ENCODE data around the gene SHISA4. TPM values are rescaled to one million over a fixed set of nuclear protein-coding genes. Genes with fewer than 3 reads are reported as not detected.
"Not testable (repeated sequence)": the region's sequence is repeated elsewhere in the genome, so short reads cannot be mapped to it uniquely, and the experiment has no call there.

Gene SHISA4, protein sequence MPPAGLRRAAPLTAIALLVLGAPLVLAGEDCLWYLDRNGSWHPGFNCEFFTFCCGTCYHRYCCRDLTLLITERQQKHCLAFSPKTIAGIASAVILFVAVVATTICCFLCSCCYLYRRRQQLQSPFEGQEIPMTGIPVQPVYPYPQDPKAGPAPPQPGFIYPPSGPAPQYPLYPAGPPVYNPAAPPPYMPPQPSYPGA
- total RNA-seq: under 1 TPM in 1 of 2 experiments, not detected in 1; 0.33 TPM

DNA sequence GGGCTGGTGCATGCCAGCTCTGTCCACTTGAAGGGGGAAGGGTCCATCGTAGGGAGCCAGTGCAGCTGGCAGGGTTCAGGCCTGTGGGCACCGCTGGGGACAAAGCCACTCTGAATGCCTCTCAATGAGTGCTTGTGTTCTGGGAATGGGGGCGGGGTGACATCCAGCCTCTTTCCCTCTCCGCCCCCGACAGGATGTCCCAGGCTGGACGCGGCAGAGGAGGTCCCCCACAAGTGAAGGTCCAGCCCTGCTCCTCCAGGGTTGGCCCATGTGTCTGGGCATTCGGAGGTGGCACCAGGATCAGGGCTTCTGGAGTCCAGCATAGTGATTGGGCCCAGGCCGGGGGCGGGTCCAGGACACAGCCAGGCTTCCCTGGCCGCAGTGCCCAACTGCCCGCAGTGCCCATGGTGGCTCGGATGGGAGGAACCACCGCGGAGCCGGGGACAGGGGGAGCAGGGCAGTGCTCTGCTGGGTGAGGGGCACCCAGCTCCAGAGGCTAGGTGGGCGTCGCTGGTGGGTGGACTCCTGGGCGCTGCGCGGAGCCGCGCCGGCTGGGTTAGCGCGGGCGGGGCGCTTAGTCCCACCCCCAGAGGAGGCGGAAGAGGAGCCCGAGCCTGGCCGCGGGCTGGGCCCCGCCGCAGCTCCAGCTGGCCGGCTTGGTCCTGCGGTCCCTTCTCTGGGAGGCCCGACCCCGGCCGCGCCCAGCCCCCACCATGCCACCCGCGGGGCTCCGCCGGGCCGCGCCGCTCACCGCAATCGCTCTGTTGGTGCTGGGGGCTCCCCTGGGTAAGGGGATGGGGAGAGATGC is at the start of gene SHISA4:
SHISA4 (plus strand) TSS at position 617 of the 808 bp plus-strand sequence; CDS start at position 714, 97 bp downstream.
- Mint-ChIP-seq H3K36me3 (ENCODE audit: low read depth) (no peaks in the 10 kb centered on the region), H3K9me3 (no peaks in the 10 kb centered on the region), H3K4me1 (ENCODE audit: low read depth) (peaks cover 3% of the 10 kb centered on the region), H3K4me3 (peak within 1 kb of the TSS; percentile 43), H3K27me3 (ENCODE audit: low read depth) (peaks cover 36% of the 10 kb centered on the region), H3K27ac (no peak within 1 kb of the TSS)
- intact Hi-C loops (cut with micrococcal nuclease): no loop called here
- CTCF ChIA-PET: no interaction called here
- DNase-seq: no peak

DNA sequence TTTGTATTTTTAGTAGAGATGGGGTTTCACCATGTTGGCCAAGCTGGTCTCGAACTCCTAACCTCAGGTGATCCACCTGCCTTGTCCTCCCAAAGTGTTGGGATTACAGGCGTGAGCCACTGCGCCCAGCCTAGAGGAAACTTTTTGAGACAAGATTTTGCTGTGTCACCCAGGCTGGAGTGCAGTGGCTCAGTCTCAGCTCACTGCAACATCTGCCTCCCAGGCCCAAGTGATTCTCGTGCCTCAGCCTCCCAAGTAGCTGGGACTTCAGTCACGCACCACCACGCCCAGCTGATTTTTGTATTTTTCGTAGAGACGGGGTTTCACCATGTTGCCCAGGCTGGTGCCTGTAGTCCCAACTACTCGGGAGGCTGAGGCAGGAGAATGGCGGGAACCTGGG is 49.6 kb upstream of the SHISA4 start:
- H3K9me3 Mint-ChIP-seq; CTCF ChIA-PET; intact Hi-C loops (cut with micrococcal nuclease); DNase-seq; H3K27me3 Mint-ChIP-seq (ENCODE audit: low read depth); H3K4me3 Mint-ChIP-seq; H3K27ac Mint-ChIP-seq: not testable (repeated sequence)
- H3K36me3 Mint-ChIP-seq (ENCODE audit: low read depth): peaks cover 17% of the 10 kb centered on the region
- peaks cover 40% of the 10 kb centered on the region for H3K4me1 Mint-ChIP-seq (ENCODE audit: low read depth)

DNA sequence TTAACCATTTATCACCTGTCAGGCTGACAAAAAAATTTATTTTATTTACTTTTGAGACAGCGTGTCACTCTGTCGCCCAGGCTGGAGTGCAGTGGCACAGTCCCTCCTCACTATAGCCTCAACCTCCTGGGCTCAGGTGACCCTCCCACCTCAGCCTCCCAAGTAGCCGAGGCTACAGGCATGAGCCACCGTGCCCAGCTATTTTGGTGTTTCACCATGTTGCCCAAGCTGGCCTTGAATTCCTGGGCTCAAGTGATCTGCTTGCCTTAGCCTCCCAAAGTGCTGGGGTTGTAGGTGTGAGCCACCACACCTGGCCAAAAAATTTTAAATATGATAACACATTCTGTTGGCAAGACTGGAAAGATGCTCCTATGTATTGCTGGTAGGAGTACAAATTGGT is 48.6 kb upstream of the SHISA4 start:
- no peak overlapping the region for H3K27ac Mint-ChIP-seq
- peaks cover 16% of the 10 kb centered on the region for H3K36me3 Mint-ChIP-seq (ENCODE audit: low read depth)
- no peak overlapping the region for H3K4me3 Mint-ChIP-seq
- peaks cover 40% of the 10 kb centered on the region for H3K4me1 Mint-ChIP-seq (ENCODE audit: low read depth)
- no peak for DNase-seq
- CTCF ChIA-PET: no interaction called here
- no peaks in the 10 kb centered on the region for H3K9me3 Mint-ChIP-seq
- intact Hi-C loops (cut with micrococcal nuclease): no loop called here
- H3K27me3 Mint-ChIP-seq (ENCODE audit: low read depth): no peaks in the 10 kb centered on the region

DNA sequence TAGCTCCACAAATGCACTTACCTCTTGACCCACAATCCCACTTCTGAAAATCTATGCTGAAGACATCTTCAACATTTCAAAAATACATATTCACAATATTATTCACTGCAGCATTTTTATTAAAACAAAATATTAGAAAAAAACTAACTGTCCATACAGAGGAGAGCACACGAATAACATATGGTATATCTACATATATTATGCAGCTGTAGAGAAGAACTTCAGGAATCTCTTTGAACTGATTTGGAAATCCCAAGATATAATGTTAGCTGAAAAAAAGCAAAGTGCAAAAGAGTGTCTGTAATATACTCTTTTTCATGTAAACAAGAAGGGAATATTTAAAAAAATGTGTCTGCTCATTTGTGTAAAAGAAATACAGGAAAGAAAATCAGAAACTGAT is 48.2 kb upstream of the SHISA4 start:
- intact Hi-C loops (cut with micrococcal nuclease): no loop called here
- Mint-ChIP-seq H3K4me3 (no peak overlapping the region), H3K9me3 (no peaks in the 10 kb centered on the region), H3K27ac (no peak overlapping the region), H3K27me3 (ENCODE audit: low read depth) (no peaks in the 10 kb centered on the region), H3K4me1 (ENCODE audit: low read depth) (peaks cover 40% of the 10 kb centered on the region), H3K36me3 (ENCODE audit: low read depth) (peaks cover 14% of the 10 kb centered on the region)
- CTCF ChIA-PET: no interaction called here
- no peak for DNase-seq

DNA sequence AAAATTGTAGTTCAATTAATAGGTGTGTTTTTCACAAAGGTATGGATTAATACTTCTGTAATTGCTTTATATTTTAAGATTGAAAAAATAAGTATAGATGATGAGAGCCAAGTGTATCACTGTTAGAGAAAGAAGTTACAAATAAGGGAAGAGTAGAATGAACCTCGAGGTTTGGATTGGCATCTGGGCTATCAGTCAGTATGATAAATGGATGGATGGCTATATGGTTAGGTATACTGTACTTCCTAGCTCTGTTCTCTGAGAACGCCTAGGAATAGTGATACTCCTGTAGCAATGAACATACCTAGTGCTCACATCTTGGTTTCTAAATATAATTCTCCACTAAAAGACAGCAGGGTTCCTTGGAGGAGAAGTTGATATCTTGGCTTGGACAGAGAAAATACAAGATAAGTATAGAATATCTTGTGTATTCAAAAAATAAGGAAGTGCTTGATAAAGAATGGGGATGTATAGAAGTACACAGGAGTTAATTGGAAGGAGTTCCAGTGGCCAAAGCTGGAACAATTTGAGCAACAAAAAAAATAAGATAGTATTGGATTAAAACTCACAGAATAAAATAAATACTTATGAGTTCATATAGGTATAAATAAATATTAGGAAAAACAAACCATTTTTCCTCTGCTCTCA is 47.3 kb upstream of the SHISA4 start:
- H3K27ac Mint-ChIP-seq: no peak overlapping the region
- no peaks in the 10 kb centered on the region for H3K27me3 Mint-ChIP-seq (ENCODE audit: low read depth)
- CTCF ChIA-PET: no interaction called here
- no peak for DNase-seq
- no peaks in the 10 kb centered on the region for H3K9me3 Mint-ChIP-seq
- no peak overlapping the region for H3K4me3 Mint-ChIP-seq
- intact Hi-C loops (cut with micrococcal nuclease): no loop called here
- H3K4me1 Mint-ChIP-seq (ENCODE audit: low read depth): peaks cover 45% of the 10 kb centered on the region
- peaks cover 10% of the 10 kb centered on the region for H3K36me3 Mint-ChIP-seq (ENCODE audit: low read depth)

DNA sequence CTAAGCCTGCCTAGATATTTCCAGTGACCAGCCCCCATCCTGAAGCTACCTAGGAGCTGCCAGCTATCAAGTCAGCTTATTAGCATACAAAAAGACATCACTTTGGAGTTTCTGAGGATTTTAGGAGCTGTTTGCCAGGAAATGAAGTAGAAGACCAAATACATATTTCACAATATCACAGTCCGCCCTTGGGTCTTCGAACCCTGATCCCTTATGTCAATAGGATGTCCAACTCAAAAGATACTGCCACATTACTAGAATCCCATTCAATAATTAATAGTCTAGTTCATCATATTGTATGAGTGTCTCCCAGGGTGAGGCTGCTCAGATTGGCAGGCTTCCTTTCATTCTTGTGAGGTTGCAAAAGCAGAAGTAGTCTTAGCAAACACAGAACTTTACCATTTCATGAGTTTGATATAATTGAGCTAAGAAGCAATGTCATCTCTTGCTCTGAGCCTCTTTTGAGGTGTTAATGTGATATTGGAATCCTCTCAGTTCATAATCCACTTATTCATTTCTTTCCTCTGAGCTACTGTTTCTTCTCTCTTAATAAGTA is 46.1 kb upstream of the SHISA4 start:
- Mint-ChIP-seq H3K4me3 (no peak overlapping the region), H3K9me3 (no peaks in the 10 kb centered on the region), H3K36me3 (ENCODE audit: low read depth) (peaks cover 10% of the 10 kb centered on the region), H3K4me1 (ENCODE audit: low read depth) (peaks cover 50% of the 10 kb centered on the region), H3K27me3 (ENCODE audit: low read depth) (no peaks in the 10 kb centered on the region), H3K27ac (no peak overlapping the region)
- CTCF ChIA-PET: no interaction called here
- DNase-seq: no peak
- intact Hi-C loops (cut with micrococcal nuclease): no loop called here

DNA sequence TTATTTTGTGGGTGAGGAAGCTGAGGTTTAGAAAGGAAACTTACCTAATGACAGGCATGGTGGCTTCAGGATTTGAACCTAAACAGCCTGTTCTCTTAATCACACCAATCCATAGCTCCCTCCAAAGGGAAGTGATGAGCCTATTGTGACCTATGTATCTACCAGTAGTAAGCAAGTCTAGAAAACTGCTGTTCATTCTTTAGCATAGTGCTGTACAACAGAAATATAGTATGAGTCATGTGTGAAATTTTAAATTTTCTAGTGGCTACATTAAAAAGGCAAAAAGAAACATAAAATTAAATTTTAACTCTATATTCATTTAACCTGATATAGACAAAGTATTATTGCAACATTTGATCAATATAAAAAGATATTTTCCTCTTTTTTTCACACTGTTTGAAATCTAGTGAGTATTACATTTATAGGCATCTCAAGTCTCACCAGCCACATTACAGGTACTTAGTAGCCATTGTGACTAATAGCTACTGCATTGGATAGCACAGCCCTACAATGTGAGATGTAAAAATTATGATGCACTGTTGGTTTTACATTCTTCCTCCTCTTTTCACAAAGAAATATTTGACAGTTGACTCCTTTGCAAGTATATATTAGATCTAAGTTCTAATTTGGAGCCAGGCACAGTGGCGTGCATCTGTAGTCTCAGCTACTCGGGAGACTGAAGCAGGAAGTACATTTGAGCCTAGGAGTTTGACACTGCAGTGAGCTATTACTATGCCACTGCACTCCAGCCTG is 43.2 kb upstream of the SHISA4 start:
- Mint-ChIP-seq H3K4me1 (ENCODE audit: low read depth) (peaks cover 44% of the 10 kb centered on the region), H3K4me3 (no peak overlapping the region), H3K27me3 (ENCODE audit: low read depth) (no peaks in the 10 kb centered on the region), H3K27ac (no peak overlapping the region), H3K9me3 (no peaks in the 10 kb centered on the region), H3K36me3 (ENCODE audit: low read depth) (peaks cover 15% of the 10 kb centered on the region)
- DNase-seq: no peak
- intact Hi-C loops (cut with micrococcal nuclease): no loop called here
- CTCF ChIA-PET: interaction anchor here (0.6 to 1.6 kb wide), 3 partner anchors 16 to 51 kb away, joined by 3 to 6 read pairs (median 4); partner anchors contain the start of gene IPO9

DNA sequence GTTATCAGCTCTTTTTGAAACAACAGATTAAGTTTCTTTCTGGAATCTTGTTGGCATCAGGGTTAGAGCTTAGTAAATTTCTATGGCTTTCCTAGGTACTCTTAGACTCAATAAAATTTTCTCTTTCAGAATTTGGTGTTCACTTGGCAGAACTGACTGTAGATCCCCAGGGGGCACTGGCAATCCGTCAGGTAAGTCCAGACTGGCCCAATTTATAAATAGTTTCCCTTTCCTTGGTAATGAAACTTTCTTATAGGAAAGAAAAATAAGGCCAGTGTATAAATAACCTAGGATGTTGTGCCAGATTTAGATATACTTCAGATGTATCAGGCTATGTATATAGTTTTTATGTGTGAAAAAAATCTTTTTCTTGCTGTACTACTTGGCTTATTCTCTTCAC is 41.5 kb upstream of the SHISA4 start:
- DNase-seq: no peak
- Mint-ChIP-seq H3K36me3 (ENCODE audit: low read depth) (peaks cover 24% of the 10 kb centered on the region), H3K4me1 (ENCODE audit: low read depth) (peaks cover 37% of the 10 kb centered on the region), H3K27me3 (ENCODE audit: low read depth) (no peaks in the 10 kb centered on the region), H3K4me3 (no peak overlapping the region), H3K27ac (no peak overlapping the region), H3K9me3 (no peaks in the 10 kb centered on the region)
- intact Hi-C loops (cut with micrococcal nuclease): no loop called here
- CTCF ChIA-PET: no interaction called here

DNA sequence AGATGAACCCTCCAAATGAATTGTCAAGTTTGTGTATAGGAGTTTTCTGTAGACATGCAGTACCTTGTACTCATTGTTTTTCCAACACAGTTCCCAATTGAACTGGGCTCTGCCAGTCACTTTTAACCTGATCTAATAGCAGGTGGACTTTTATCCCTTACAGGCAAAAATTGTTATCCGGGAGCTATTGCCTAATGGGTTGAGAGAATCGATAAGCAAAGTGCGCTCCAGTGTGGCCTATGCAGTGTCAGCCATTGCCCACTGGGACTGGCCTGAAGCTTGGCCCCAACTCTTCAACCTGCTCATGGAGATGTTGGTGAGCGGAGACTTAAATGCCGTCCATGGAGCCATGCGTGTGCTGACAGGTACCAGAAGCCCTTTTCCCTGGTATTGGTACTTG is 40.5 kb upstream of the SHISA4 start:
- CTCF ChIA-PET: interaction anchor here (0.5 to 1.1 kb wide), 3 partner anchors 10 to 215 kb away, joined by 3 to 4 read pairs (median 3); partner anchors contain the start of gene IPO9
- Mint-ChIP-seq H3K4me1 (ENCODE audit: low read depth) (peaks cover 28% of the 10 kb centered on the region), H3K36me3 (ENCODE audit: low read depth) (peaks cover 27% of the 10 kb centered on the region), H3K27ac (no peak overlapping the region), H3K4me3 (no peak overlapping the region), H3K9me3 (no peaks in the 10 kb centered on the region), H3K27me3 (ENCODE audit: low read depth) (no peaks in the 10 kb centered on the region)
- no peak for DNase-seq
- intact Hi-C loops (cut with micrococcal nuclease): no loop called here

DNA sequence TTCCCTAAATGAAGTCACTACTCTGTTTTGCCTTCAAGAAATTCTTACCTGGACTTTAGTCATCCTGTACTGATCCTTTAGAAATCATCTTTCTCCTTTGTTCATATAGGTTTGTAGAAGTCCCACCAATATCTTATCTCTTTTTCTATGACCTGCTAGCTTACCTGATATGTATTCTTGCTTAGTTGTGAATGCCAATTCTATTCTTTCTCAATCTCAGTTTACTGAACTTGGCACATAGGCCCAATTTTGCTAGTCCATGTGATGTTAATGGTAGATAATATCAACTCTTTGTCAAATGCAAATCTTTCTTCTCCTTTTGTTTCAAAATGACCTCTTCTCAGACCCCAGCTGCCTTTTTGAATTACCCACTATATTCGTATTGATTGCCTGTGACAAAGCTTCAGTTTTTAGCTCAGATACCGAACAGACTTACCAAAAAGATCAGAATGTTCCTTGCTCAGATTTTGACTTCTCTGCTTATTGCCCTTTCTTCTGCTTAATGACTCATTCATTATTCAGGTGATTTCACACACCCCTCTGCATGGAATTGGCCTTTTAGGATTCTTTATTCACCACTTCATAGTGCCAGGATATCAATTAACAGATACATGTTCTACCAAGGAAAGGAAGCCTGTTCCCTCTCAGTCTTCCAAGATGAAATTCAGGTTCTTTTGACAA is 39.2 kb upstream of the SHISA4 start:
- Mint-ChIP-seq H3K27ac (no peak overlapping the region), H3K4me1 (ENCODE audit: low read depth) (peaks cover 21% of the 10 kb centered on the region), H3K27me3 (ENCODE audit: low read depth) (no peaks in the 10 kb centered on the region), H3K4me3 (no peak overlapping the region), H3K36me3 (ENCODE audit: low read depth) (peaks cover 28% of the 10 kb centered on the region), H3K9me3 (no peaks in the 10 kb centered on the region)
- no peak for DNase-seq
- intact Hi-C loops (cut with micrococcal nuclease): no loop called here
- CTCF ChIA-PET: interaction anchor here (1.0 to 1.5 kb wide), 2 partner anchors 11 to 286 kb away, joined by 3 read pairs; no protein-coding TSS in a partner anchor

DNA sequence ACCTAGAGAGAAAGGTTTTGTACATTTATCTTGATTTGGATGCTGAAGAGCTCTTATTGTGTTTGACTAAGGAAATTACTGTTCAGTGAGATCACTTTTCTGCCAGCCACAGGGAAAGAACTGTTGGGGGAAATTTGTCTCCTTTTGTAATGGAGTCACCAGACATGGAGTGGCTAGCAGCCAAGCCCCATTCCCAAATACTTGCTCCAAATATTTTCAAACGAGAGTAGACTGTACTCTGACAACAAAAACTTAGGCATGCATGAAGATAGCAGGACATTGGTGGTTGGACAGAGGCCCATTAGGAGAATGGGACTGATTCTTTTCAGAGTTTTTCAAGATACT is 38.7 kb upstream of the SHISA4 start:
- Mint-ChIP-seq H3K27ac (no peak overlapping the region), H3K4me3 (no peak overlapping the region), H3K9me3 (no peaks in the 10 kb centered on the region), H3K4me1 (ENCODE audit: low read depth) (peaks cover 20% of the 10 kb centered on the region), H3K36me3 (ENCODE audit: low read depth) (peaks cover 32% of the 10 kb centered on the region), H3K27me3 (ENCODE audit: low read depth) (no peaks in the 10 kb centered on the region)
- DNase-seq: no peak
- CTCF ChIA-PET: interaction anchor here (1.0 to 1.5 kb wide), 2 partner anchors 10 to 286 kb away, joined by 3 read pairs; no protein-coding TSS in a partner anchor
- intact Hi-C loops (cut with micrococcal nuclease): no loop called here
